Measurements from ENCODE around the gene KRT76. TPM values are rescaled to one million over a fixed set of nuclear protein-coding genes. Genes with fewer than 3 reads are reported as not detected.
A peak's percentile ranks its signal among the peaks of the same experiment; 100 is the strongest.

Gene KRT76
- total RNA-seq, 1 experiment from 2014 or later, result not detected

- Histone ChIP-seq H3K36me3 (ENCODE audit: control insufficient read depth in 1 of 2, insufficient read depth in 2 of 2, low read length in 2 of 2) (no peaks in the 10 kb centered on the region), H3K9me3 (ENCODE audit: control insufficient read depth in 1 of 2, insufficient read depth in 1 of 2, low read depth in 1 of 2, low read length in 2 of 2) (no peaks in the 10 kb centered on the region), H3K9ac (ENCODE audit: low read length) (no peak overlapping the region), H3K4me1 (ENCODE audit: control insufficient read depth in 1 of 2, insufficient read depth in 2 of 2, low read length in 2 of 2) (peaks cover 8 to 36% of the 10 kb centered on the region in 2 experiments; a peak in 3 of 4 replicates), H3K27ac (ENCODE audit: low read depth, low read length) (no peak overlapping the region), H3K79me2 (ENCODE audit: insufficient read depth, low read length) (no peaks in the 10 kb centered on the region), H2AFZ (ENCODE audit: low read depth, low read length, poor library complexity, severe bottlenecking) (peak overlapping the region; percentile 28), H3K9me2 (ENCODE audit: insufficient read depth) (no peaks in the 10 kb centered on the region), H3K4me2 (ENCODE audit: low read length) (peak overlapping the region; percentile 37), H3K4me3 (replicated peaks in 1 of 2; ENCODE audit: low read depth in 1 of 2, low read length in 2 of 2) (no peak overlapping the region), H3K27me3 (ENCODE audit: insufficient read depth, low read length) (no peaks in the 10 kb centered on the region), H4K20me1 (ENCODE audit: insufficient read depth) (no peaks in the 10 kb centered on the region)
- POLR2A ChIA-PET, result no interaction called here
- RAD21 ChIA-PET (ENCODE audit: low non-redundant PET in 1 of 2, low total read pairs in 2 of 2, uncharacterized antibody in 2 of 2, unreplicated experiment in 2 of 2), result no interaction called here
- intact Hi-C loops (cut with micrococcal nuclease), result no loop called here
- no TSS peak for BruUV-seq (replicated peaks)
- CTCF ChIA-PET, result no interaction called here
- ATAC-seq, result peak; percentile 39
- TF ChIP-seq CBX3 (IDR thresholded peaks at IDR 0.05; ENCODE audit: low read depth) (0 out of 2 replicates have a peak, but pooled peaks have one; percentile 3), ATF3 (IDR thresholded peaks at IDR 0.05) (no peak), CEBPB (IDR thresholded peaks at IDR 0.05; ENCODE audit: low read depth) (no peak), ZFX (IDR thresholded peaks at IDR 0.05) (no peak), ZBTB33 (IDR thresholded peaks at IDR 0.05; ENCODE audit: extremely low read depth, insufficient replicate concordance, low read length) (no peak), JUND (IDR thresholded peaks at IDR 0.05) (no peak)
- DNase-seq (ENCODE audit: low read depth, low spot score), result no peak
Observed at GRCh38 chr12:52799505-52800211, 22.5 kb upstream of the KRT76 start.
